Left lobe of liver (tissue), 2 donors: Measurements from ENCODE around the gene KIF18B. TPM values are rescaled to one million over a fixed set of nuclear protein-coding genes. Genes with fewer than 3 reads are reported as not detected.
"Not testable (repeated sequence)": the region's sequence is repeated elsewhere in the genome, so short reads cannot be mapped to it uniquely, and the experiment has no call there.

Experiments
- ATAC-seq: fragments of 200-7000 bp; cut with Tn5 transposase; one replicate; pipeline ENCODE4 v1.9.1; 2020; ENCODE audit warnings: mild to moderate bottlenecking, moderate library complexity
- DNase-seq: peaks from one replicate; pipeline ENCODE4 v3.0.0-alpha.2; 2020; ENCODE audit warnings: low spot score
- total RNA-seq: library from RNA; stranded (reverse); gene quantifications from one replicate; pipeline ENCODE4 v1.2.1, GENCODE V29; 2021
- donor health status: DM: no; HTN: no; CAD: no; lungs with moderate emphysema.
- donor health status: DM: no; HTN: yes; CAD: no.

Gene KIF18B
- total RNA-seq, 1 donor from 2014 or later = 0.25 TPM

- ATAC-seq (no peak), DNase-seq (no peak)
Measured at GRCh38 chr17:44970136-44970741, 22.7 kb upstream of the KIF18B start.

- DNase-seq = no peak
Measured at GRCh38 chr17:44969144-44969780, 21.7 kb upstream of the KIF18B start.

GRCh38 chr17:44968225-44969143 is 20.9 kb upstream of the KIF18B start, which contains the start of gene C1QL1:
Gene C1QL1, minus strand, starts transcription at chr17:44968303. Its CDS starts 255 bp downstream, at chr17:44968048.
- DNase-seq (peak; percentile 83), ATAC-seq (peak; percentile 98)

More at GRCh38 chr17:44969144-44969780, 21.7 kb upstream of the KIF18B start:
- ATAC-seq = no peak

GRCh38 chr17:44967907-44968224 is 20.3 kb upstream of the KIF18B start:
- ATAC-seq = no peak
- DNase-seq = no peak

GRCh38 chr17:44967026-44967906 is 19.7 kb upstream of the KIF18B start:
- DNase-seq = no peak
- no peak for ATAC-seq

GRCh38 chr17:44966348-44967025 is 18.9 kb upstream of the KIF18B start:
- DNase-seq = no peak
- ATAC-seq = no peak

GRCh38 chr17:44965481-44966234 is 18.1 kb upstream of the KIF18B start:
- ATAC-seq (no peak), DNase-seq (no peak)

- ATAC-seq = no peak
- no peak for DNase-seq
Measured at GRCh38 chr17:44961921-44962350, 14.4 kb upstream of the KIF18B start.

- no peak for DNase-seq
- ATAC-seq = no peak
Measured at GRCh38 chr17:44960691-44961090, 13.1 kb upstream of the KIF18B start.

- no peak for DNase-seq
- no peak for ATAC-seq
Measured at GRCh38 chr17:44959821-44960531, 12.4 kb upstream of the KIF18B start.

- ATAC-seq (peak; percentile 54), DNase-seq (no peak)
Measured at GRCh38 chr17:44956998-44957981, 9.7 kb upstream of the KIF18B start.

GRCh38 chr17:44955674-44956425 is 8.3 kb upstream of the KIF18B start:
- DNase-seq = no peak
- no peak for ATAC-seq

- DNase-seq (no peak), ATAC-seq (no peak)
Measured at GRCh38 chr17:44952946-44953475, 5.4 kb upstream of the KIF18B start.

GRCh38 chr17:44948315-44948795 is 782 bp upstream of the KIF18B start:
- DNase-seq = no peak
- ATAC-seq = no peak

- not testable (repeated sequence) for ATAC-seq, DNase-seq
Measured at GRCh38 chr17:44945652-44946051, 1.9 kb downstream of the KIF18B start.

- DNase-seq (no peak), ATAC-seq (no peak)
Measured at GRCh38 chr17:44942456-44942855, 5.1 kb downstream of the KIF18B start.
